PFSK-1 (cell line): ENCODE results near the gene RHBG.

Experiments
- FOXP2 ChIP-seq: optimal IDR thresholded peaks from 2 replicates; pipeline ENCODE3; 2011; ENCODE audit warnings: borderline replicate concordance, control low read depth, inconsistent platforms; ENCODE audit not compliant: insufficient read depth; ENCODE audit errors: extremely low read length, extremely low read depth
- POLR2AphosphoS5 ChIP-seq: IDR thresholded peaks from 2 replicates; pipeline ENCODE4 v1.6.1; 2012; ENCODE audit warnings: low read depth, mild to moderate bottlenecking, control low read depth, low read length, moderate library complexity
- SIN3A ChIP-seq: IDR thresholded peaks from 2 replicates; pipeline ENCODE4 v1.6.1; 2012; ENCODE audit warnings: mild to moderate bottlenecking, low read length, moderate library complexity, borderline replicate concordance; ENCODE audit not compliant: insufficient read depth
- TAF1 ChIP-seq: IDR thresholded peaks from 2 replicates; pipeline ENCODE4 v1.6.1; 2012; ENCODE audit warnings: low read length, control low read depth, borderline replicate concordance; ENCODE audit not compliant: insufficient read depth
- TF ChIP-seq, protein P1 (sequence below), 2 experiments: IDR thresholded peaks; 2 replicates each; pipeline versions ENCODE4 v1.6.1 to v1.8.0; 2011 to 2012; ENCODE audit warnings: low read depth in 2 of 2, low read length in 2 of 2, control low read depth in 1 of 2, inconsistent platforms in 1 of 2, mild to moderate bottlenecking in 1 of 2, moderate library complexity in 1 of 2; ENCODE audit not compliant: insufficient read depth in 1 of 2

Gene RHBG

GRCh38 chr1:156407344-156407743 lies 38.3 kb downstream of the RHBG start:
- TF ChIP-seq SIN3A, result no peak
- no peak for TF ChIP-seq FOXP2
- TF ChIP-seq, protein P1, sequence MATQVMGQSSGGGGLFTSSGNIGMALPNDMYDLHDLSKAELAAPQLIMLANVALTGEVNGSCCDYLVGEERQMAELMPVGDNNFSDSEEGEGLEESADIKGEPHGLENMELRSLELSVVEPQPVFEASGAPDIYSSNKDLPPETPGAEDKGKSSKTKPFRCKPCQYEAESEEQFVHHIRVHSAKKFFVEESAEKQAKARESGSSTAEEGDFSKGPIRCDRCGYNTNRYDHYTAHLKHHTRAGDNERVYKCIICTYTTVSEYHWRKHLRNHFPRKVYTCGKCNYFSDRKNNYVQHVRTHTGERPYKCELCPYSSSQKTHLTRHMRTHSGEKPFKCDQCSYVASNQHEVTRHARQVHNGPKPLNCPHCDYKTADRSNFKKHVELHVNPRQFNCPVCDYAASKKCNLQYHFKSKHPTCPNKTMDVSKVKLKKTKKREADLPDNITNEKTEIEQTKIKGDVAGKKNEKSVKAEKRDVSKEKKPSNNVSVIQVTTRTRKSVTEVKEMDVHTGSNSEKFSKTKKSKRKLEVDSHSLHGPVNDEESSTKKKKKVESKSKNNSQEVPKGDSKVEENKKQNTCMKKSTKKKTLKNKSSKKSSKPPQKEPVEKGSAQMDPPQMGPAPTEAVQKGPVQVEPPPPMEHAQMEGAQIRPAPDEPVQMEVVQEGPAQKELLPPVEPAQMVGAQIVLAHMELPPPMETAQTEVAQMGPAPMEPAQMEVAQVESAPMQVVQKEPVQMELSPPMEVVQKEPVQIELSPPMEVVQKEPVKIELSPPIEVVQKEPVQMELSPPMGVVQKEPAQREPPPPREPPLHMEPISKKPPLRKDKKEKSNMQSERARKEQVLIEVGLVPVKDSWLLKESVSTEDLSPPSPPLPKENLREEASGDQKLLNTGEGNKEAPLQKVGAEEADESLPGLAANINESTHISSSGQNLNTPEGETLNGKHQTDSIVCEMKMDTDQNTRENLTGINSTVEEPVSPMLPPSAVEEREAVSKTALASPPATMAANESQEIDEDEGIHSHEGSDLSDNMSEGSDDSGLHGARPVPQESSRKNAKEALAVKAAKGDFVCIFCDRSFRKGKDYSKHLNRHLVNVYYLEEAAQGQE (IDR thresholded peaks at IDR 0.05; ENCODE audit: insufficient read depth in 1 of 2, low read depth in 2 of 2, low read length in 2 of 2), result no peak
- TF ChIP-seq POLR2AphosphoS5, result no peak
- TF ChIP-seq TAF1, result no peak

DNA sequence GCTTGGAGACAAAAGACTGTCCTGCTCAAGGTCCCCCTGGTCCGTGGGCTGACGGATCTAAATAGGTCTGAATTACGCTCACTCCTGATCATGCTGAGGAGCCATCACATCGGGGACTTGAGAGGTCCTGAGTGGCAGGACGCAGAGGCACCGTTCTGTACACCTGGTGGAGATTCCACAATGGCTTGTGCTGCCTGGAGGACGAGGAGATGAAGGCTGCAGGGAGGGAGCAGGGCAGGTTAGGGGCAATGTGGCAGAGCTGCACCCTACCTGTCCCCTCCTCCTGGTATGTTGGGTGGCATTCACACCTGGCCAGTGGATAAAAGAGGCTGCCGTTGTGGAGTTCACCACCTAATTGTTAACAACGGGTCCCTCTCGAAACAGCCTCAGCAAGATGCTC lies 38.7 kb downstream of the RHBG start:
- no peak for TF ChIP-seq POLR2AphosphoS5
- no peak for TF ChIP-seq SIN3A
- TF ChIP-seq, protein P1 (IDR thresholded peaks at IDR 0.05; ENCODE audit: insufficient read depth in 1 of 2, low read depth in 2 of 2, low read length in 2 of 2), result no peak
- TF ChIP-seq FOXP2, result no peak
- TF ChIP-seq TAF1, result no peak

DNA sequence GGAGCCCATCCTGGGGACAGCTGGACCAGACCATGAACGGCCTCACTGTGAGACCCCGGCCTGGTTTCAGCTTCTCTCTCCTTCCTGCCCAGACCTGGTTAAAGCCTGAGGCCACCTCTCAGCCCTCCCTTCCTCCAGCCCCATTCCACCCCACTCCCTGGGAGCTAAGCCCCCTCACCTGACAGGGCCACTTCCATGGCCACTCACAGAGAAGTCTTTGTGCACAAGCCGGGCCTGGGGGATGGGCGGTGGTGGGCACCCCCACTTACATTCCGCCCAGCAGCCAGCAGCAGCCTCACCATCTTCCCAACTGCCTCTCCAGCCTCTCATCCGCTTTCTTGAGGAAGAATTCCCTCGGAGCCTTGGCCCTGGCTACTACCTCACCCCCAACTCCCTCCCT lies 40.4 kb downstream of the RHBG start:
- TF ChIP-seq FOXP2, result no peak
- TF ChIP-seq, protein P1 (IDR thresholded peaks at IDR 0.05; ENCODE audit: insufficient read depth in 1 of 2, low read depth in 2 of 2, low read length in 2 of 2), result no peak
- no peak for TF ChIP-seq POLR2AphosphoS5
- TF ChIP-seq TAF1, result no peak
- TF ChIP-seq SIN3A, result no peak

DNA sequence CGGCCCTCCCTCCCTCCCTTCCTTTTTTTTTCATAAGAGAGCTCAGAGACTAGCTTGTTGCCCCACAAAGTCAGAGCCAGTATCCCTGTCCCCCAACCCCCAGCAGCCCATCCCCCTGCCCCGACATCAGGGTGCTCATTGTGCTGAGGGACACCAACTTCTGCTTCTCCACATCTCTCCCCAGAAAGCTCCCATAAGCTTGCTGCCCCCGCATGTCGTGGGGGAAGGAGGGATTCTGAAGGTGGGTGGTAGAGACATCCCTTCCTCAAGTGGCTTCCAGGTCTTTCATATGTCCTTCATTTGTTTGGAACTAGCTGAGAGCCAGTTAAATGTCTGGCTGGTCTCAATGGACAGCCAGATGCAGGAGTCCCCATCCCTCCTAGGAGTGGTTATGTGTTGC lies 41.2 kb downstream of the RHBG start:
- no peak for TF ChIP-seq TAF1
- TF ChIP-seq, protein P1 (IDR thresholded peaks at IDR 0.05; ENCODE audit: insufficient read depth in 1 of 2, low read depth in 2 of 2, low read length in 2 of 2), result no peak
- no peak for TF ChIP-seq FOXP2
- no peak for TF ChIP-seq SIN3A
- TF ChIP-seq POLR2AphosphoS5, result no peak

GRCh38 chr1:156410740-156411139 lies 41.7 kb downstream of the RHBG start:
- TF ChIP-seq, protein P1 (IDR thresholded peaks at IDR 0.05; ENCODE audit: insufficient read depth in 1 of 2, low read depth in 2 of 2, low read length in 2 of 2), result no peak
- TF ChIP-seq SIN3A (no peak), FOXP2 (no peak), POLR2AphosphoS5 (no peak), TAF1 (no peak)
